ENCODE data around the gene LCTL.

Gene LCTL

GRCh38 chr15:66524838-66525237 is 41.0 kb downstream of the LCTL start:
- H3K27me3 Mint-ChIP-seq (ENCODE audit: low read depth) = no peaks in the 10 kb centered on the region
- H3K27ac Mint-ChIP-seq = no peak overlapping the region
- peaks cover 16% of the 10 kb centered on the region for H3K36me3 Mint-ChIP-seq (ENCODE audit: low read depth)
- no peaks in the 10 kb centered on the region for H3K9me3 Mint-ChIP-seq
- TF ChIP-seq CTCF (IDR thresholded peaks at IDR 0.05; ENCODE audit: unreplicated experiment in 3 of 3) = no peak
- H3K4me3 Mint-ChIP-seq = no peak overlapping the region
- H3K4me1 Mint-ChIP-seq = no peaks in the 10 kb centered on the region

GRCh38 chr15:66523926-66524325 is 41.9 kb downstream of the LCTL start:
- H3K4me1 Mint-ChIP-seq = no peaks in the 10 kb centered on the region
- H3K27me3 Mint-ChIP-seq (ENCODE audit: low read depth) = no peaks in the 10 kb centered on the region
- TF ChIP-seq CTCF (IDR thresholded peaks at IDR 0.05; ENCODE audit: unreplicated experiment in 3 of 3) = no peak
- H3K9me3 Mint-ChIP-seq = no peaks in the 10 kb centered on the region
- peaks cover 9% of the 10 kb centered on the region for H3K36me3 Mint-ChIP-seq (ENCODE audit: low read depth)
- H3K27ac Mint-ChIP-seq = no peak overlapping the region
- no peak overlapping the region for H3K4me3 Mint-ChIP-seq

- Mint-ChIP-seq H3K9me3 (no peaks in the 10 kb centered on the region), H3K36me3 (ENCODE audit: low read depth) (peaks cover 23% of the 10 kb centered on the region), H3K27ac (no peak overlapping the region), H3K4me1 (no peaks in the 10 kb centered on the region), H3K4me3 (no peak overlapping the region), H3K27me3 (ENCODE audit: low read depth) (no peaks in the 10 kb centered on the region)
- TF ChIP-seq CTCF (IDR thresholded peaks at IDR 0.05; ENCODE audit: unreplicated experiment in 3 of 3) = no peak
Observed at GRCh38 chr15:66515901-66516322, 49.9 kb downstream of the LCTL start.

GRCh38 chr15:66514586-66514985 is 51.2 kb downstream of the LCTL start:
- Mint-ChIP-seq H3K9me3 (no peaks in the 10 kb centered on the region), H3K27ac (no peak overlapping the region), H3K27me3 (ENCODE audit: low read depth) (no peaks in the 10 kb centered on the region), H3K36me3 (ENCODE audit: low read depth) (peaks cover 23% of the 10 kb centered on the region), H3K4me3 (no peak overlapping the region), H3K4me1 (no peaks in the 10 kb centered on the region)
- TF ChIP-seq CTCF (IDR thresholded peaks at IDR 0.05; ENCODE audit: unreplicated experiment in 3 of 3) = no peak

- H3K36me3 Mint-ChIP-seq (ENCODE audit: low read depth) = peaks cover 12% of the 10 kb centered on the region
- H3K27me3 Mint-ChIP-seq (ENCODE audit: low read depth) = no peaks in the 10 kb centered on the region
- no peak for TF ChIP-seq CTCF (IDR thresholded peaks at IDR 0.05; ENCODE audit: unreplicated experiment in 3 of 3)
- peak overlapping the region; percentile 36 to 90 (median 46) for H3K27ac Mint-ChIP-seq
- H3K4me3 Mint-ChIP-seq = peak overlapping the region in 2 of 3 experiments; percentile 80 to 84
- H3K4me1 Mint-ChIP-seq = peaks cover 19% of the 10 kb centered on the region
- H3K9me3 Mint-ChIP-seq = no peaks in the 10 kb centered on the region
Observed at GRCh38 chr15:66508293-66508883, 57.4 kb downstream of the LCTL start.

GRCh38 chr15:66505818-66506217 is 60.0 kb downstream of the LCTL start:
- TF ChIP-seq CTCF (IDR thresholded peaks at IDR 0.05; ENCODE audit: unreplicated experiment in 3 of 3) = no peak
- Mint-ChIP-seq H3K9me3 (no peaks in the 10 kb centered on the region), H3K27me3 (ENCODE audit: low read depth) (no peaks in the 10 kb centered on the region), H3K4me3 (peak overlapping the region; percentile 95 to 100 (median 96)), H3K4me1 (peaks cover 27% of the 10 kb centered on the region), H3K27ac (peak overlapping the region; percentile 95 to 98 (median 97)), H3K36me3 (ENCODE audit: low read depth) (peaks cover 35% of the 10 kb centered on the region)
